Endodermal cell (in vitro differentiated cells): ENCODE data around the gene VWA8. TPM values are rescaled to one million over a fixed set of nuclear protein-coding genes. Genes with fewer than 3 reads are reported as not detected.

Experiments used
- DNase-seq: peaks from one replicate; pipeline ENCODE4 v3.0.0-alpha.2; 2017
- H3K27ac ChIP-seq: 2 replicates; pipeline ENCODE4 v1.5.1; 2013; ENCODE audit warnings: mild to moderate bottlenecking, low read depth, low read length, moderate library complexity
- H3K27me3 ChIP-seq: 2 replicates; pipeline ENCODE4 v1.6.1; 2013; ENCODE audit warnings: mild to moderate bottlenecking, low read length, moderate library complexity; ENCODE audit not compliant: insufficient read depth, control insufficient read depth, poor library complexity, severe bottlenecking
- H3K36me3 ChIP-seq: 2 replicates; pipeline ENCODE4 v1.7.0; 2013; ENCODE audit warnings: mild to moderate bottlenecking, low read length, moderate library complexity; ENCODE audit not compliant: control insufficient read depth, insufficient read depth
- H3K4me1 ChIP-seq: one replicate; pipeline ENCODE4 v1.7.0; 2013; ENCODE audit warnings: low read length; ENCODE audit not compliant: control insufficient read depth, insufficient read depth
- H3K4me3 ChIP-seq: 2 replicates; pipeline ENCODE4 v1.5.1; 2013; ENCODE audit warnings: mild to moderate bottlenecking, low read length, moderate library complexity
- H3K9ac ChIP-seq: 2 replicates; pipeline ENCODE4 v1.6.1; 2013; ENCODE audit warnings: mild to moderate bottlenecking, low read length, moderate library complexity; ENCODE audit not compliant: poor library complexity, severe bottlenecking; ENCODE audit errors: extremely low read depth
- H3K9me3 ChIP-seq: 2 replicates; pipeline ENCODE4 v1.6.1; 2013; ENCODE audit warnings: mild to moderate bottlenecking, low read length, moderate library complexity; ENCODE audit not compliant: control insufficient read depth
- H3K27ac Mint-ChIP-seq: 2 replicates; pipeline ENCODE4 v1.8.0; 2020; ENCODE audit warnings: mixed read lengths
- H3K27me3 Mint-ChIP-seq: 2 replicates; pipeline ENCODE4 v1.8.0; 2021; ENCODE audit warnings: mild to moderate bottlenecking, mixed read lengths; ENCODE audit not compliant: insufficient read depth
- H3K36me3 Mint-ChIP-seq: 2 replicates; pipeline ENCODE4 v1.8.0; 2020; ENCODE audit warnings: low read depth, mixed read lengths
- H3K4me1 Mint-ChIP-seq: 2 replicates; pipeline ENCODE4 v1.8.0; 2020; ENCODE audit warnings: mixed read lengths
- H3K4me3 Mint-ChIP-seq: 2 replicates; pipeline ENCODE4 v1.8.0; 2020; ENCODE audit warnings: mild to moderate bottlenecking, moderate library complexity, mixed read lengths
- H3K9me3 Mint-ChIP-seq: 2 replicates; pipeline ENCODE4 v1.8.0; 2020; ENCODE audit warnings: mild to moderate bottlenecking, mixed read lengths
- CTCF ChIP-seq: fragments of 200-600 bp; sonication (generic); conservative IDR thresholded peaks from 2 replicates; pipeline ENCODE4 v1.5.0; 2021; ENCODE audit warnings: antibody characterized with exemption, mild to moderate bottlenecking
- WGBS, 2 experiments: methylation state at CpG; one replicate each; pipeline versions ENCODE4 v1.1.5 to v1.1.7; 2013; ENCODE audit warnings: missing lambda C conversion rate in 2 of 2, mixed read lengths in 1 of 2; ENCODE audit not compliant: insufficient coverage in 1 of 2, insufficient read length in 1 of 2; 5-methylcytosine and 5-hydroxymethylcytosine counted together
- total RNA-seq, 2 donors: library from RNA; stranded (reverse); fragmentation: NEBNext Ultra II Directional in 1 of 2; extraction: Animal tissue kit (Norgen Biotek cat#: 25700) in 1 of 2; gene quantifications; 2 replicates in 1 of 2; 3 replicates in 1 of 2; pipeline ENCODE4 v1.2.1, GENCODE V29; 2021

Gene VWA8
- total RNA-seq, 2 donors from 2014 or later = 24.6 to 25.6 TPM

- H3K4me3 Mint-ChIP-seq = no peak overlapping the region
- H3K27ac Mint-ChIP-seq = no peak overlapping the region
- no peak overlapping the region for H3K9ac ChIP-seq
- H3K27me3 ChIP-seq = peaks cover 65% of the 10 kb centered on the region
- peaks cover 14% of the 10 kb centered on the region for H3K4me1 ChIP-seq
- no peak overlapping the region for H3K4me3 ChIP-seq
- DNase-seq = no peak
- H3K36me3 Mint-ChIP-seq = peaks cover 13% of the 10 kb centered on the region
- peaks cover under 1% of the 10 kb centered on the region for H3K36me3 ChIP-seq
- 57 to 91% methylated on average over 1 to 3 of the region's 3 CpGs for WGBS, 2 experiments
- no peaks in the 10 kb centered on the region for H3K9me3 Mint-ChIP-seq
- peaks cover 9% of the 10 kb centered on the region for H3K27me3 Mint-ChIP-seq
- peak overlapping the region; percentile 76 for H3K27ac ChIP-seq
- TF ChIP-seq CTCF = no peak
- peaks cover under 1% of the 10 kb centered on the region for H3K9me3 ChIP-seq
- H3K4me1 Mint-ChIP-seq = peaks cover 28% of the 10 kb centered on the region
These were observed 395.7 kb downstream of the VWA8 start for GRCh38 chr13:41565216-41565615.

- Histone ChIP-seq H3K4me3 (no peak overlapping the region), H3K9me3 (no peaks in the 10 kb centered on the region), H3K27me3 (peaks cover 77% of the 10 kb centered on the region), H3K27ac (no peak overlapping the region), H3K4me1 (peaks cover 14% of the 10 kb centered on the region), H3K9ac (no peak overlapping the region), H3K36me3 (no peaks in the 10 kb centered on the region)
- no peak overlapping the region for H3K27ac Mint-ChIP-seq
- no peak overlapping the region for H3K4me3 Mint-ChIP-seq
- DNase-seq = no peak
- H3K9me3 Mint-ChIP-seq = no peaks in the 10 kb centered on the region
- peaks cover 9% of the 10 kb centered on the region for H3K27me3 Mint-ChIP-seq
- no peak for TF ChIP-seq CTCF
- peaks cover 9% of the 10 kb centered on the region for H3K36me3 Mint-ChIP-seq
- WGBS, 2 experiments = 29 to 54% methylated on average over 1 to 2 of the region's 2 CpGs
- peaks cover 28% of the 10 kb centered on the region for H3K4me1 Mint-ChIP-seq
These were observed 396.9 kb downstream of the VWA8 start for GRCh38 chr13:41563984-41564365.

- Mint-ChIP-seq H3K9me3 (no peaks in the 10 kb centered on the region), H3K4me1 (peaks cover 28% of the 10 kb centered on the region), H3K36me3 (peaks cover 9% of the 10 kb centered on the region), H3K4me3 (no peak overlapping the region), H3K27me3 (peaks cover 9% of the 10 kb centered on the region), H3K27ac (no peak overlapping the region)
- Histone ChIP-seq H3K9ac (no peak overlapping the region), H3K9me3 (no peaks in the 10 kb centered on the region), H3K4me1 (peaks cover 14% of the 10 kb centered on the region), H3K27me3 (peaks cover 82% of the 10 kb centered on the region), H3K4me3 (no peak overlapping the region), H3K27ac (no peak overlapping the region), H3K36me3 (no peaks in the 10 kb centered on the region)
- 89 to 95% methylated on average over 6 to 7 of the region's 7 CpGs for WGBS, 2 experiments
- no peak for DNase-seq
- no peak for TF ChIP-seq CTCF
These were observed 397.4 kb downstream of the VWA8 start for GRCh38 chr13:41563341-41563983.
